Gastroesophageal sphincter (tissue), 4 donors: Measurements from ENCODE around the gene HS3ST5. TPM values are rescaled to one million over a fixed set of nuclear protein-coding genes. Genes with fewer than 3 reads are reported as not detected.

Source experiments
- ATAC-seq: fragments of 150-250 bp; one replicate; pipeline ENCODE4 v1.9.1; 2016; ENCODE audit warnings: mild to moderate bottlenecking, moderate library complexity
- H3K27ac ChIP-seq, 4 donors: fragments of 200-600 bp; sonication (generic) in 3 of 4; 1 replicate in 3 of 4; 2 replicates in 1 of 4; pipeline ENCODE4 v1.5.1; 2016 to 2019
- H3K27me3 ChIP-seq: fragments of 200-600 bp; sonication (generic); one replicate; pipeline ENCODE4 v1.5.1; 2019
- H3K36me3 ChIP-seq, 2 donors: fragments of 200-600 bp; sonication (generic); one replicate each; pipeline ENCODE4 v1.5.1; 2019; ENCODE audit warnings: control low read depth in 1 of 2
- H3K4me1 ChIP-seq, 3 donors: fragments of 200-600 bp; sonication (generic); 1 replicate in 2 of 3; 2 replicates in 1 of 3; pipeline ENCODE4 v1.5.1; 2016 to 2019; ENCODE audit warnings: control low read depth in 2 of 3
- H3K4me3 ChIP-seq, 2 donors: fragments of 200-600 bp; sonication (generic); one replicate each; pipeline ENCODE4 v1.5.1; 2019; ENCODE audit warnings: mild to moderate bottlenecking in 1 of 2, moderate library complexity in 1 of 2
- H3K9me3 ChIP-seq, 3 donors: fragments of 200-600 bp; sonication (generic); one replicate each; pipeline ENCODE4 v1.5.1; 2017 to 2019; ENCODE audit warnings: control low read depth in 2 of 3
- EP300 ChIP-seq: sonication (generic); formaldehyde crosslinking; IDR thresholded peaks from one replicate; pipeline ENCODE4 v1.6.1; 2017; ENCODE audit warnings: antibody characterized with exemption, mild to moderate bottlenecking
- POLR2A ChIP-seq, 2 donors: fragments of 450-650 bp; IDR thresholded peaks; one replicate each; pipeline ENCODE4 v1.6.1; 2017; ENCODE audit warnings: antibody characterized with exemption in 2 of 2, mild to moderate bottlenecking in 2 of 2, moderate library complexity in 1 of 2
- POLR2AphosphoS5 ChIP-seq: sonication (generic); formaldehyde crosslinking; IDR thresholded peaks from one replicate; pipeline ENCODE4 v1.6.1; 2017; ENCODE audit warnings: antibody characterized with exemption
- WGBS, 2 donors: methylation state at CpG; one replicate each; pipeline ENCODE4 v1.1.5; 2018; ENCODE audit warnings: low coverage in 1 of 2; 5-methylcytosine and 5-hydroxymethylcytosine counted together
- total RNA-seq, 4 donors: library from RNA; depleted of rRNA; stranded (reverse); fragments of >200 nt; gene quantifications; one replicate each; pipeline ENCODE4 v1.1.0, GENCODE V29; 2016
- TF ChIP-seq, protein P1 (sequence below), 4 experiments: fragments of 200-600 bp in 2 of 4; fragments of 450-650 bp in 2 of 4; sonication (generic) in 1 of 4; IDR thresholded peaks; one replicate each; pipeline ENCODE4 v1.5.1; 2017 to 2019; ENCODE audit warnings: antibody characterized with exemption in 4 of 4, mild to moderate bottlenecking in 2 of 4, moderate library complexity in 2 of 4

The HS3ST5 gene
- total RNA-seq, 4 donors from 2014 or later, result 0.13 TPM; not detected in 3

DNA sequence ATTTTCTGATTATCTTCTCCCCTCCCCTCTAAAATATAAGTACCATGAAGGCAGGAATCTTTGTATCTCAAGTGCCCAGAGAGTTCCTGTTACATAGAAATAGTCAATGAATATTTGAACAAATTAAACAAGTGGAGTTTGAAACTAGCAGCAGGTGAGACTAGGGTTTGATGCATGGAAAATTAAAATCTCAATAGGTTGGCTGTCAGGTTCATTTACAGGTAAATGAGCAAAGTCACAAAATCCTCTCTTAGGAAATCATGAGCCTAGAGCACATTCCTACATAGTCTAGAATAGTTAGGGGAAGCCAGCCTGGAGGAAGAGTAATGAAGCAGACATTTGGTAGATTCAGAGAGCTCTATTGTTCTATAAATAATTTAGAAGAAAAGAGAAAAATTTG is 140.4 kb downstream of the HS3ST5 start:
- H3K36me3 ChIP-seq, result no peaks in the 10 kb centered on the region
- ATAC-seq, result no peak
- no peak overlapping the region for H3K4me3 ChIP-seq
- H3K4me1 ChIP-seq, result no peaks in the 10 kb centered on the region
- H3K9me3 ChIP-seq, result no peaks in the 10 kb centered on the region
- no peaks in the 10 kb centered on the region for H3K27me3 ChIP-seq
- no peak for TF ChIP-seq EP300
- TF ChIP-seq POLR2AphosphoS5, result no peak
- no peak for TF ChIP-seq POLR2A (IDR thresholded peaks at IDR 0.05)
- TF ChIP-seq, protein P1, sequence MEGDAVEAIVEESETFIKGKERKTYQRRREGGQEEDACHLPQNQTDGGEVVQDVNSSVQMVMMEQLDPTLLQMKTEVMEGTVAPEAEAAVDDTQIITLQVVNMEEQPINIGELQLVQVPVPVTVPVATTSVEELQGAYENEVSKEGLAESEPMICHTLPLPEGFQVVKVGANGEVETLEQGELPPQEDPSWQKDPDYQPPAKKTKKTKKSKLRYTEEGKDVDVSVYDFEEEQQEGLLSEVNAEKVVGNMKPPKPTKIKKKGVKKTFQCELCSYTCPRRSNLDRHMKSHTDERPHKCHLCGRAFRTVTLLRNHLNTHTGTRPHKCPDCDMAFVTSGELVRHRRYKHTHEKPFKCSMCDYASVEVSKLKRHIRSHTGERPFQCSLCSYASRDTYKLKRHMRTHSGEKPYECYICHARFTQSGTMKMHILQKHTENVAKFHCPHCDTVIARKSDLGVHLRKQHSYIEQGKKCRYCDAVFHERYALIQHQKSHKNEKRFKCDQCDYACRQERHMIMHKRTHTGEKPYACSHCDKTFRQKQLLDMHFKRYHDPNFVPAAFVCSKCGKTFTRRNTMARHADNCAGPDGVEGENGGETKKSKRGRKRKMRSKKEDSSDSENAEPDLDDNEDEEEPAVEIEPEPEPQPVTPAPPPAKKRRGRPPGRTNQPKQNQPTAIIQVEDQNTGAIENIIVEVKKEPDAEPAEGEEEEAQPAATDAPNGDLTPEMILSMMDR (IDR thresholded peaks at IDR 0.05), result no peak
- no peak overlapping the region for H3K27ac ChIP-seq

DNA sequence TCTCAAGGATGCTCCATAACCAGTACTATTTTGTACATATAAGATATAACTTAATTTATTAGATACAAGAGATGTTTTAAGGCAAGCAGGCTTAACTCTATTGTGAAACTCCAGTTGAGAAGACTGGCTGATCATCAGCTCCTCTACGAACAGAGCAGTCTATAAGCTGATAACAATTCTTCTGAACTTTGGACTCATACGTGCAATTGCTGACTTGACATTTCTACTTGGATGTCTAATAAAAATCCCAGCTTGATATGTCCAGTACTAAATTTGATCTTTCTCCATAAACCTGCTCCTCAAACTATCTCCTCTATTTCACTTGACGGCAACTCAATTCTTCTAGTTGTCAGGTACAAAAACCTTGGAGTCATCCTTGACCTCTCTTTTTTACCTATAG is 141.9 kb downstream of the HS3ST5 start:
- Histone ChIP-seq H3K36me3 (no peaks in the 10 kb centered on the region), H3K4me3 (no peak overlapping the region), H3K27ac (no peak overlapping the region), H3K9me3 (no peaks in the 10 kb centered on the region), H3K4me1 (no peaks in the 10 kb centered on the region), H3K27me3 (no peaks in the 10 kb centered on the region)
- TF ChIP-seq POLR2AphosphoS5 (no peak), EP300 (no peak), POLR2A (IDR thresholded peaks at IDR 0.05) (no peak)
- TF ChIP-seq, protein P1 (IDR thresholded peaks at IDR 0.05), result no peak
- ATAC-seq, result no peak
- WGBS, 2 donors, result 89 to 91% methylated on average over 3 of the region's 3 CpGs

DNA sequence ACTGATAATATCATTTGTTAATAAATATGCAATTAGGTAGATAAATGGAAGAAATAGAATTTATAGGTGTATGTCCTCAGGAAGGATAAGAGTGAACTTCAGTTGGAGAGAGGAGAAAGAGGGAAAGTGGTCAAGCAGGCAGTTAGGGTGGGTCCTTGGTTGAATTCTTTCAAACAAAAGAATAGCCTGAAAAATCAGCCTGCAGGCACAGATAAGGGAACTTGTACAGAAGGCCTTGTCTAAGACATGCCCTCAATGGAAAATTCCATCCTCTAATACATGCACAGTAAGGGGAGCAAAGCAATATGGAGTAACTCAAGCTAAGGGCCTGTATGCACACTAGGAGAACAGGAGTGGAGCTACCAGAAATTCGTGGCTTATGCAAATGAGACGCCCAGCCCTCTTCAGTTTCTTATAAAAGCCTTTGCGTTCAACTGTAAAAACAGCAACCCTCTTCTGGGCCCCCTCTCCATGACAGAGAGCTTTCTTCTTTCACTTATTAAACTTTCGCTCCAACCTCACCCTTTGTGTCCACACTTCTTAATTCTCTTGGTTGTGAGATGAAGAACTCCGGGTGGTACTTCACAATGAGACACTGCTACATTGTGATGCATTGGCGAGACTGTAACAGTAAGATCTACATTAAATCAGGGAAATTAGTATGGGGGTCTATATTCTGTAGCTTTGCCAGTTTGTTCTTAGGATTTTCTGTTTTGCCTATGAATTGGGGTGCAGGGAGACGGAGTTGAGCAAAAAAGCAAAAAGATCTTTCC is 147.0 kb downstream of the HS3ST5 start:
- Histone ChIP-seq H3K36me3 (no peaks in the 10 kb centered on the region), H3K27me3 (no peaks in the 10 kb centered on the region), H3K4me3 (no peak overlapping the region), H3K4me1 (no peaks in the 10 kb centered on the region), H3K9me3 (no peaks in the 10 kb centered on the region), H3K27ac (no peak overlapping the region)
- WGBS, 2 donors, result 82 to 84% methylated on average over 7 of the region's 7 CpGs
- TF ChIP-seq POLR2AphosphoS5, result no peak
- TF ChIP-seq, protein P1 (IDR thresholded peaks at IDR 0.05), result no peak
- no peak for TF ChIP-seq EP300
- no peak for TF ChIP-seq POLR2A (IDR thresholded peaks at IDR 0.05)
- ATAC-seq, result no peak

DNA sequence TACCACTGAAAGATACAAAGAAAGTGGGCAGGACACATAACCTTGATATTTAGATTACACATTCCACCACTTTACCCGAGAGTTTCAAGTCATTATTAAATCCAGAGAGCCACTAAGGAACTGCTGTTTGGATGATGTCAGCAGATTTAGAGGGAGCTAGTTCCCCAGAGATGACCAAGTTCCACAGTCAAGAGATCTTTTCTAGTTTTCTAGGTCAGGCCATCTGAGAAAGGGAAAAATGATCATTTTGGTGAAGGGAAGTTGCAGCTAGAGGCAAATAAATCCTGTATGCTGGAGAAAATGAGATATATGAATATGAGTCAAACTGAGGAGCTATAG is 147.8 kb downstream of the HS3ST5 start:
- no peak for TF ChIP-seq POLR2A (IDR thresholded peaks at IDR 0.05)
- no peak for TF ChIP-seq POLR2AphosphoS5
- TF ChIP-seq EP300, result no peak
- TF ChIP-seq, protein P1 (IDR thresholded peaks at IDR 0.05), result no peak
- H3K4me3 ChIP-seq, result no peak overlapping the region
- no peak for ATAC-seq
- H3K36me3 ChIP-seq, result no peaks in the 10 kb centered on the region
- H3K27ac ChIP-seq, result no peak overlapping the region
- H3K9me3 ChIP-seq, result no peaks in the 10 kb centered on the region
- H3K4me1 ChIP-seq, result no peaks in the 10 kb centered on the region
- 29 to 33% methylated on average over 1 of the region's 1 CpG for WGBS, 2 donors
- no peaks in the 10 kb centered on the region for H3K27me3 ChIP-seq

DNA sequence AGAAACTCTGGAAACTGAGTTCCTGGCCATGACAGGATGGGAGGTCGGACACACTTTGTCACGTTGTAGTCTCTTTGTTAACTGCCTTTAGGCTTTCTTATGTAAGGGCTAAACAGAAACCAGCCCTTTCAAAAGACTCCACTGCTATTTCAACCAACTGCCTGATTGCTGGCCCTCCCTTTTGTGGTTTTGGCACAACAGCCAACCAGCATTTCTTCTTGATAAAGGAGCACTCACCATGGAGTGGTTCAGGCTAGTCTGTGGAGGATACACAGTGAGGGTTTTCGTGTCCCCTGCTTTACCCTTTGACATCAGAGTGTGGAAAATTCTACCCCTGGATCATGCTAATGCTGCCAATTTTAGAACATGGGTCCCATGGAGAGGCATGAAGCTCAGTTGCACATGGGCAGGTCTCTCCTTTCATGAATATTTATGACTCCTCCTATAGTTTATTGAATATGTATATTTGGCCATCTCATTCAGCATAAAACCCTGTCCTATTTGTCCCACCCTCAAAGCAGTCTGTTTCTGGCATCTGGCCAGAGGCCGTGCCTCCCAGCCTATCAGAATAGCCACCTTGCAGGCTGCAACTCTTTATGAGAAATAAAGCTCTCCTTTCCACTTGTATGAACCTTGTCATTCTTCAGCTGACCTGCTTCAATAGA is 148.3 kb downstream of the HS3ST5 start:
- Histone ChIP-seq H3K9me3 (no peaks in the 10 kb centered on the region), H3K4me3 (no peak overlapping the region), H3K27me3 (no peaks in the 10 kb centered on the region), H3K36me3 (no peaks in the 10 kb centered on the region), H3K4me1 (no peaks in the 10 kb centered on the region), H3K27ac (no peak overlapping the region)
- 46 to 70% methylated on average over 4 of the region's 4 CpGs for WGBS, 2 donors
- no peak for ATAC-seq
- TF ChIP-seq POLR2AphosphoS5 (no peak), POLR2A (IDR thresholded peaks at IDR 0.05) (no peak), EP300 (no peak)
- TF ChIP-seq, protein P1 (IDR thresholded peaks at IDR 0.05), result no peak
